ENCODE measurements around the gene RBM6. TPM values are rescaled to one million over a fixed set of nuclear protein-coding genes. Genes with fewer than 3 reads are reported as not detected.
"Not testable (repeated sequence)": the region's sequence is repeated elsewhere in the genome, so short reads cannot be mapped to it uniquely, and the experiment has no call there.

RBM6 gene
- total RNA-seq, 4 donors from 2014 or later = 113 to 148 (median 129) TPM

GRCh38 chr3:50068134-50068533 lies 128.2 kb downstream of the RBM6 start:
- no peak for DNase-seq
- peaks cover 78 to 84% of the 10 kb centered on the region in 2 donors for H3K36me3 ChIP-seq
- no peaks in the 10 kb centered on the region for H3K9me3 ChIP-seq
- TF ChIP-seq POLR2A (IDR thresholded peaks at IDR 0.05) (no peak), CTCF (IDR thresholded peaks at IDR 0.05) (no peak)
- H3K4me1 ChIP-seq = no peaks in the 10 kb centered on the region
- no peak overlapping the region for H3K27ac ChIP-seq
- no peaks in the 10 kb centered on the region for H3K27me3 ChIP-seq
- no peak overlapping the region for H3K4me3 ChIP-seq (replicated peaks in 1 of 3)
- intact Hi-C loops (cut with DNase I) = no loop called here
- 89 to 94% methylated on average over 2 of the region's 2 CpGs for WGBS, 2 donors

GRCh38 chr3:50078091-50078490 lies 138.1 kb downstream of the RBM6 start:
- WGBS, 2 donors = 96 to 100% methylated on average over 1 of the region's 1 CpG
- H3K36me3 ChIP-seq = peaks cover 19 to 44% of the 10 kb centered on the region in 2 donors
- intact Hi-C loops (cut with DNase I) = no loop called here
- no peaks in the 10 kb centered on the region for H3K4me1 ChIP-seq
- H3K4me3 ChIP-seq (replicated peaks in 1 of 3) = no peak overlapping the region
- no peaks in the 10 kb centered on the region for H3K27me3 ChIP-seq
- no peak overlapping the region for H3K27ac ChIP-seq
- no peaks in the 10 kb centered on the region for H3K9me3 ChIP-seq
- TF ChIP-seq CTCF (IDR thresholded peaks at IDR 0.05) = no peak
- no peak for TF ChIP-seq POLR2A (IDR thresholded peaks at IDR 0.05)
- no peak for DNase-seq

- no peak overlapping the region for H3K27ac ChIP-seq
- H3K27me3 ChIP-seq = no peaks in the 10 kb centered on the region
- no peak for TF ChIP-seq POLR2A (IDR thresholded peaks at IDR 0.05)
- TF ChIP-seq CTCF (IDR thresholded peaks at IDR 0.05) = no peak
- no peaks in the 10 kb centered on the region for H3K9me3 ChIP-seq
- 13 to 14% methylated on average over 1 of the region's 1 CpG for WGBS, 2 donors
- peaks cover 14 to 38% of the 10 kb centered on the region in 2 donors for H3K36me3 ChIP-seq
- H3K4me3 ChIP-seq (replicated peaks in 1 of 3) = no peak overlapping the region
- intact Hi-C loops (cut with DNase I) = no loop called here
- no peaks in the 10 kb centered on the region for H3K4me1 ChIP-seq
- no peak for DNase-seq
Observed at GRCh38 chr3:50078622-50079021, 138.7 kb downstream of the RBM6 start.

GRCh38 chr3:50084951-50085350 lies 145.0 kb downstream of the RBM6 start:
- H3K36me3 ChIP-seq; H3K9me3 ChIP-seq; intact Hi-C loops (cut with DNase I); DNase-seq; H3K27ac ChIP-seq; H3K4me1 ChIP-seq; H3K27me3 ChIP-seq; H3K4me3 ChIP-seq (replicated peaks in 1 of 3): not testable (repeated sequence)
- WGBS, 2 donors = no CpG with 5 or more reads among the region's 33 CpGs

- peak within 1 kb of the TSS; percentile 86 to 95 (median 95) for H3K27ac ChIP-seq
- peak in 1 of 2 donors; percentile 85 for TF ChIP-seq POLR2A (IDR thresholded peaks at IDR 0.05)
- no peak for TF ChIP-seq CTCF (IDR thresholded peaks at IDR 0.05)
- no peaks in the 10 kb centered on the region for H3K9me3 ChIP-seq
- H3K4me3 ChIP-seq (replicated peaks in 1 of 3) = peak within 1 kb of the TSS; percentile 56 to 84 (median 74)
- peak; percentile 94 to 96 for DNase-seq
- peaks cover 14 to 17% of the 10 kb centered on the region in 2 donors for H3K4me1 ChIP-seq
- intact Hi-C loops (cut with DNase I) = no loop called here
- H3K36me3 ChIP-seq = peaks cover 27 to 36% of the 10 kb centered on the region in 2 donors
- H3K27me3 ChIP-seq = no peaks in the 10 kb centered on the region
- WGBS, 2 donors = 0% methylated on average over 24 to 28 of the region's 61 CpGs
Observed at GRCh38 chr3:50088725-50089608, 149.0 kb downstream of the RBM6 start, which contains the start of gene RBM5. RBM5 (plus strand) TSS chr3:50088919; CDS start chr3:50090435, 1,516 bp downstream.

Measured in thyroid gland (tissue), 4 donors.